Measurements from ENCODE around the gene ZNF174.

Gene ZNF174

GRCh38 chr16:3457434-3458252, 56.6 kb downstream of the ZNF174 start:
- H3K4me3 ChIP-seq (ENCODE audit: control insufficient read depth, low read depth, low read length) = peak overlapping the region; percentile 83
- DNase-seq (ENCODE audit: low read depth) = peak; percentile 77
- no peak for TF ChIP-seq CTCF (conservative IDR thresholded peaks at IDR 0.05; ENCODE audit: control insufficient read depth, insufficient read depth, low read depth, low read length)

GRCh38 chr16:3458278-3458851, 57.4 kb downstream of the ZNF174 start:
- no peak for TF ChIP-seq CTCF (conservative IDR thresholded peaks at IDR 0.05; ENCODE audit: control insufficient read depth, insufficient read depth, low read depth, low read length)
- no peak for DNase-seq (ENCODE audit: low read depth)
- H3K4me3 ChIP-seq (ENCODE audit: control insufficient read depth, low read depth, low read length) = peak overlapping the region; percentile 83

- no peak for TF ChIP-seq CTCF (conservative IDR thresholded peaks at IDR 0.05; ENCODE audit: control insufficient read depth, insufficient read depth, low read depth, low read length)
- DNase-seq (ENCODE audit: low read depth) = peak; percentile 34
Measured at GRCh38 chr16:3458852-3459361, 57.9 kb downstream of the ZNF174 start.

More at GRCh38 chr16:3458852-3459361, 57.9 kb downstream of the ZNF174 start:
- H3K4me3 ChIP-seq (ENCODE audit: control insufficient read depth, low read depth, low read length) = peak overlapping the region; percentile 83

All from fibroblast of mammary gland (primary cell).